ENCODE results near the gene PACSIN1. TPM values are rescaled to one million over a fixed set of nuclear protein-coding genes. Genes with fewer than 3 reads are reported as not detected.

Gene PACSIN1
- total and polyA plus RNA-seq, 9 donors, result 0.08 to 0.55 (median 0.45) TPM; not detected in 2

- WGBS, 3 donors, result 16 to 17% (median 16%) methylated on average over 34 of the region's 34 CpGs
- DNase-seq, result peak; percentile 54 to 80 (median 64)
- intact Hi-C loops (cut with DNase I), result loop anchor here in 1 of 4 donors (5.0 kb wide), 1 partner anchor 318 kb away; no protein-coding TSS in a partner anchor
- Histone ChIP-seq H3K4me1 (ENCODE audit: insufficient read depth) (peaks cover 5% of the 10 kb centered on the region), H3K27me3 (no peaks in the 10 kb centered on the region), H3K9me3 (no peaks in the 10 kb centered on the region), H3K27ac (no peak overlapping the region), H3K36me3 (no peaks in the 10 kb centered on the region), H3K4me3 (no peak overlapping the region)
- no peak for TF ChIP-seq EP300 (IDR thresholded peaks at IDR 0.05)
- no peak for TF ChIP-seq POLR2A (IDR thresholded peaks at IDR 0.05)
- TF ChIP-seq, protein P1, sequence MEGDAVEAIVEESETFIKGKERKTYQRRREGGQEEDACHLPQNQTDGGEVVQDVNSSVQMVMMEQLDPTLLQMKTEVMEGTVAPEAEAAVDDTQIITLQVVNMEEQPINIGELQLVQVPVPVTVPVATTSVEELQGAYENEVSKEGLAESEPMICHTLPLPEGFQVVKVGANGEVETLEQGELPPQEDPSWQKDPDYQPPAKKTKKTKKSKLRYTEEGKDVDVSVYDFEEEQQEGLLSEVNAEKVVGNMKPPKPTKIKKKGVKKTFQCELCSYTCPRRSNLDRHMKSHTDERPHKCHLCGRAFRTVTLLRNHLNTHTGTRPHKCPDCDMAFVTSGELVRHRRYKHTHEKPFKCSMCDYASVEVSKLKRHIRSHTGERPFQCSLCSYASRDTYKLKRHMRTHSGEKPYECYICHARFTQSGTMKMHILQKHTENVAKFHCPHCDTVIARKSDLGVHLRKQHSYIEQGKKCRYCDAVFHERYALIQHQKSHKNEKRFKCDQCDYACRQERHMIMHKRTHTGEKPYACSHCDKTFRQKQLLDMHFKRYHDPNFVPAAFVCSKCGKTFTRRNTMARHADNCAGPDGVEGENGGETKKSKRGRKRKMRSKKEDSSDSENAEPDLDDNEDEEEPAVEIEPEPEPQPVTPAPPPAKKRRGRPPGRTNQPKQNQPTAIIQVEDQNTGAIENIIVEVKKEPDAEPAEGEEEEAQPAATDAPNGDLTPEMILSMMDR (IDR thresholded peaks at IDR 0.05), result no peak
Measured at GRCh38 chr6:34514593-34515472, 49.0 kb downstream of the PACSIN1 start.

DNA sequence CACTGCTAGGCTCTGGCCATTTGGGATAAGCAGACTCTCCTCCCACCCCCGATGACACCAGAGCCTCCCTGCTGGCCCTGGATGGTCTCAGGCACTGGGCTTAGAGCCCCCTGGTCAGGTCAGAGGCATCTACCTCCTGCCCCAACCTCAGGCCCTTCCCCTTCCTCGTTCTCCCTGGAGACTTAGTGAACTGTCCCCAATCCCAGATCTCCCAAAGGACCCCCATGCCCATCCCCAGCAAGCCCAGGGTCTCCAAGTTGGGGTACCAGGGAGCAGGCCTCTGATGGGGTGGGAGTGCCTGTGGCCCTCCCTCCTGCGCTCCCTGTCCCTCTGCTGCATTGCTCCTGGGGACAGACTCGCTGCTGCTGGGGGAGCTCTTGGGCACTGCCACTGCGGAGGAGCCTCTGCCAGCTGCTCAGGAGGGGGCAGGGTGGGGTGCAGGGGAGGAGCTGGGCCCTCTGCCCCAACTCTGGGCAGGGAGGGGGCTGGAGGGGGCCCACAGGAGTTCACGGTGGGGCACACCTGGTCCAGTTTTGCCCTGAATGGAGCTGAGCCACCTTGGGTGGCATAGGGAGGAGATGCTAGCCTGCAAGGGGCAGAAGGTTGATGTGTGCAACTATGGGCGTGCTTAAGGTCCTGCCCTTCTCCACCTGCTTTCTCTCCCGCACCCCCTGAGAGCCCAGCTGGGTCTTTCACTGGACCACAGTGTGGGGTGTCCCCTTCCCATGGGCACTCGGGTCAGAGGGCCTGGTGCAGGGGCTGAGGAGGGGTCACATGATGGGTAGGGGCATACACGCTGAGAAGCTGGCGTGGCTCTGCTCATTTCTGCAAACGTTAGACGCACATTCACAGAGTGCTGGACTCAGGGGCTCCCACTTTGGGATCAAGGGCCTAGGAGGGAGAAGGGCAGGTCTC is 49.9 kb downstream of the PACSIN1 start:
- no peak for DNase-seq
- no peak for TF ChIP-seq POLR2A (IDR thresholded peaks at IDR 0.05)
- TF ChIP-seq, protein P1 (IDR thresholded peaks at IDR 0.05), result no peak
- TF ChIP-seq EP300 (IDR thresholded peaks at IDR 0.05), result no peak

DNA sequence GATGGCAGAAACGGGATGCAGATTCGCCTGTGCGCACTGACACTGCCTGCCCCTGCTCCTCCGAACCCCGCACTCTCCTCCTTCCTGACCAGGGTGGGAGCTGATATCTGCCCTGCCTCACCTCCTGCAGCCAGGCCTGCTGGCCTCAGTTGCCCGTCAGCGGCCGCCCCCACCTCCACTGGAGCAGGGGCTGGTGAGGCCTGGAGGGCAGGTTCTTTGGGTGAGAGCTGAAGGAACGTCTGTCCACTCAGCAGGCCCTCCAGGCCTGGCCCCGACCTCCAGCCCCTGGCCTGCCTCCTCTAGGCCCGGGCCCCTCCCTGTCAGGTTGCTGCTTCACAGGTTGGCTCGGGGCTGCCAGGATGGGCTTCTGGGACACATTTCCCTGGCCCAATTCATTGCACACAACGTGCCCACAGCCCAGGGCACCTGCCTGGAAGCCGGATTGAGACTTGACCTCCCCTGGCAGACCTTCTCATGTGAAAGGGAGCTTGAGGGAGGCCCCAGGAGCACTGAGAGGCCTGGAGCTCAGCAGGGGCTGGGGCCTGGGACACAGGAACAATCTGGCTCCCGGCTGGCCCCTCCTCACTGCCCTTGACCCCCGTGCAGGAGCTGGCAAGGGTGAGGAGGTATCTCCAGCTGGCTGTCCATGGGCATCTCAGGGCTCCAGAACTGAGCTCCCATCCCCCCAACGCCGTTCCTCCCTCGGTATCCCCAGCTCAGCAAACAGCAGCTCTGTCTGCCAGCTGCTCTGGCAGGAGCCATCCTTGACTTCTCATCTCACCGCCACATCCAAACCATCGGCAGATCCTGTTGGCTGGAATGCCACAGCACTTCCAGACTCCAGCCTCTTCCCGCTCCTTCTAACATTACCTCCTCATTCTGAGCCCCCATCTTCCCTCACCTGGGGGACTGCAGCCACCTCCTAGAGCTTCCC is 50.8 kb downstream of the PACSIN1 start:
- Histone ChIP-seq H3K27me3 (no peaks in the 10 kb centered on the region), H3K27ac (no peak overlapping the region), H3K4me3 (no peak overlapping the region), H3K36me3 (no peaks in the 10 kb centered on the region), H3K9me3 (no peaks in the 10 kb centered on the region), H3K4me1 (ENCODE audit: insufficient read depth) (peaks cover 5% of the 10 kb centered on the region)
- TF ChIP-seq POLR2A (IDR thresholded peaks at IDR 0.05), result no peak
- TF ChIP-seq EP300 (IDR thresholded peaks at IDR 0.05), result no peak
- TF ChIP-seq, protein P1 (IDR thresholded peaks at IDR 0.05), result no peak
- peak in 1 of 5 donors; percentile 17 for DNase-seq
- intact Hi-C loops (cut with DNase I), result no loop called here
- 84 to 89% (median 85%) methylated on average over 22 of the region's 22 CpGs for WGBS, 3 donors

More for the DNA sequence above, 49.9 kb downstream of the PACSIN1 start:
- Histone ChIP-seq H3K4me3 (no peak overlapping the region), H3K9me3 (no peaks in the 10 kb centered on the region), H3K36me3 (no peaks in the 10 kb centered on the region), H3K27ac (no peak overlapping the region), H3K27me3 (no peaks in the 10 kb centered on the region), H3K4me1 (ENCODE audit: insufficient read depth) (peaks cover 5% of the 10 kb centered on the region)
- WGBS, 3 donors, result 82 to 89% (median 85%) methylated on average over 13 of the region's 13 CpGs
- intact Hi-C loops (cut with DNase I), result no loop called here
